HepG2 (cell line): ENCODE results near the gene HHIPL1. TPM values are rescaled to one million over a fixed set of nuclear protein-coding genes. Genes with fewer than 3 reads are reported as not detected.

ENCODE experiments used
- FOXA1 ChIP-seq, 2 experiments: fragments of 450-650 bp in 1 of 2; sonication (generic) in 1 of 2; formaldehyde crosslinking in 1 of 2; IDR thresholded peaks; 2 replicates each; pipeline versions ENCODE4 v1.4.0 to v1.6.1; 2016 to 2020; ENCODE audit warnings: missing genetic modification reagents in 1 of 2
- HINFP ChIP-seq: sonication (generic); formaldehyde crosslinking; IDR thresholded peaks from 2 replicates; pipeline ENCODE4 v1.4.0; 2020; ENCODE audit warnings: low read depth, mild to moderate bottlenecking, missing genetic modification reagents
- NR2C2 ChIP-seq: sonication (generic); formaldehyde crosslinking; IDR thresholded peaks from 2 replicates; pipeline ENCODE4 v1.4.0; 2020; ENCODE audit warnings: missing genetic modification reagents, mild to moderate bottlenecking, moderate library complexity, borderline replicate concordance
- SALL1 ChIP-seq: sonication (generic); formaldehyde crosslinking; IDR thresholded peaks from 2 replicates; pipeline ENCODE4 v1.8.0; 2022; ENCODE audit warnings: mild to moderate bottlenecking, missing genetic modification reagents
- SRY ChIP-seq: sonication (generic); formaldehyde crosslinking; IDR thresholded peaks from 2 replicates; pipeline ENCODE4 v1.8.0; 2022; ENCODE audit warnings: mild to moderate bottlenecking, missing genetic modification reagents
- XRCC5 ChIP-seq: fragments of 200-400 bp; formaldehyde crosslinking; optimal IDR thresholded peaks from 2 replicates; pipeline ENCODE3; 2017; ENCODE audit warnings: mild to moderate bottlenecking, low read length
- ZBTB7B ChIP-seq: sonication (generic); formaldehyde crosslinking; IDR thresholded peaks from 2 replicates; pipeline ENCODE4 v1.4.0; 2020; ENCODE audit warnings: missing genetic modification reagents
- ZC3H4 ChIP-seq: sonication (generic); formaldehyde crosslinking; IDR thresholded peaks from 2 replicates; pipeline ENCODE4 v1.4.0; 2020; ENCODE audit warnings: missing genetic modification reagents, borderline replicate concordance
- ZNF274 ChIP-seq: sonication (generic); formaldehyde crosslinking; IDR thresholded peaks from 2 replicates; pipeline ENCODE4 v1.5.1; 2020; ENCODE audit warnings: mild to moderate bottlenecking, missing genetic modification reagents
- ZNF317 ChIP-seq: sonication (generic); formaldehyde crosslinking; IDR thresholded peaks from 2 replicates; pipeline ENCODE4 v1.5.0; 2020; ENCODE audit warnings: mild to moderate bottlenecking, missing genetic modification reagents
- ZNF318 ChIP-seq: sonication (generic); formaldehyde crosslinking; IDR thresholded peaks from 2 replicates; pipeline ENCODE4 v1.4.0; 2020; ENCODE audit warnings: mild to moderate bottlenecking, missing genetic modification reagents
- ZNF446 ChIP-seq: sonication (generic); formaldehyde crosslinking; IDR thresholded peaks from 2 replicates; pipeline ENCODE4 v1.5.0; 2020; ENCODE audit warnings: mild to moderate bottlenecking, missing genetic modification reagents
- ZNF572 ChIP-seq: sonication (generic); formaldehyde crosslinking; IDR thresholded peaks from 2 replicates; pipeline ENCODE4 v1.5.1; 2020; ENCODE audit warnings: mild to moderate bottlenecking, missing genetic modification reagents
- ZNF670 ChIP-seq: sonication (generic); formaldehyde crosslinking; IDR thresholded peaks from 2 replicates; pipeline ENCODE4 v1.8.0; 2022; ENCODE audit warnings: mild to moderate bottlenecking, missing genetic modification reagents, borderline replicate concordance
- ZNF775 ChIP-seq: sonication (generic); formaldehyde crosslinking; IDR thresholded peaks from 2 replicates; pipeline ENCODE4 v1.4.0; 2020; ENCODE audit warnings: missing genetic modification reagents, mild to moderate bottlenecking, moderate library complexity, borderline replicate concordance
- polyA plus RNA-seq, 8 experiments: library from polyadenylated mRNA; depleted of rRNA in 3 of 8; stranded (reverse) in 7 of 8; unstranded in 1 of 8; fragments of >200 nt; fragmentation: Illumina TruSeq in 4 of 8; extraction: Trizol in 4 of 8; gene quantifications; 2 replicates each; pipeline versions ENCODE4 v1.2.1 to v1.2.3, GENCODE V29; 2011 to 2016; ENCODE audit warnings: low read depth in 4 of 8, missing spikeins in 1 of 8, mixed read lengths in 1 of 8; ENCODE audit not compliant: insufficient read depth in 1 of 8
- total RNA-seq, 5 experiments: library from RNA; depleted of rRNA; stranded (reverse); fragments of >200 nt; fragmentation: Illumina TruSeq; extraction: Trizol; gene quantifications; 2 replicates each; pipeline ENCODE4 v1.2.3, GENCODE V29; 2016; ENCODE audit warnings: low read depth in 1 of 5
- TF ChIP-seq, protein P1 (sequence below): sonication (generic); formaldehyde crosslinking; IDR thresholded peaks from 2 replicates; pipeline ENCODE4 v1.4.0; 2020; ENCODE audit warnings: missing genetic modification reagents

The HHIPL1 gene
- total and polyA plus RNA-seq, 2 of the 13 experiments (the other 11 are each of a cell fraction or from before 2014, with no cell fraction given), result not detected

DNA sequence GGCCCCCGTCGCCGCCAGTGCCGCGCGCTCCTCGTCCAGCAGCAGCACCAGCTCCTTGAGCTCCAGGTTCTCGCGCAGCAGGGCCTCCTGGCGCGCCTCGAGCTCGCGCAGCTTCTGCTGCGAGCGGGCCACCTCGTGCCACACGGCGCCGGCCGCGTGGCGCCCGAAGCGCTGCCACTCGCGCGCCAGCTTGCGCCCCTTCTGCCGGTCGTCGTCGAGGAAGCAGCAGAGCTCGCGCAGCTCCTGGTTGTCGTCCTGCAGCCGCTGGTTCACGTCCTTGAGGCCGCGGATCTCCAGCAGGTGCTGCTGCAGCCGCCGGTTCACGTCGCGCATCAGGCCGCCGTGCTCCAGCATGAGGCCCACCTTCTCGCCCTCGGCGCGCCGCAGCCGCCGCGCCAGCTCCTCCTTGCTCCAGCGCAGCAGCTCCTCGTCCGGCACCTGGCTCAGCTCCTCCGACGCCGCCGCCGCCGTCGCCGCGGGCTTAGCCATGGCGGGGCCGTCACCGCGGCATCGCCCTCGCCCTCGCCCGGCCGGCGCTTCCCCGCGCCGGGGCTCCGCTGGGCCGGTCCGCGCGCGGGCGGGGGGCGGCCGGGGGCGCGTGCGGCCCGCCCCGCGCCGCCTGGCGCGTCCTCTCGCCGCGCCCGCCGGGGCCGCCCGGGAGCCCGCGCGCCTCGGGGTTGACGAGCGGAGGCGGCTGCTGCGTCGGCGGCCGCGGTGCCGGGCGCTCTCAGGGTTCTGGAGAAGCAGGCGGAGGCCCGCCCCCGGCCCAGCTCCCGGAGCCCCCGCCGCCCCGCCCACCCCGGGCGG, 41.3 kb upstream of the HHIPL1 start, which contains the start of gene CCDC85C (continued):
- TF ChIP-seq ZNF318 (CRISPR knock-in tag), result peak; percentile 99
- TF ChIP-seq ZC3H4 (CRISPR knock-in tag), result no peak
- peak; percentile 12 for TF ChIP-seq XRCC5
- TF ChIP-seq ZNF572, result no peak
- no peak for TF ChIP-seq FOXA1 (IDR thresholded peaks at IDR 0.05)
- 0 out of 2 replicates have a peak, but pooled peaks have one; percentile 9 for TF ChIP-seq FOXA1 (CRISPR knock-in tag; IDR thresholded peaks at IDR 0.05)
- no peak for TF ChIP-seq ZBTB7B (CRISPR knock-in tag)
- no peak for TF ChIP-seq ZNF775 (CRISPR knock-in tag)
- peak; percentile 96 for TF ChIP-seq SRY (CRISPR knock-in tag)
- peak; percentile 40; the same call in 1 of the 2 replicates for TF ChIP-seq NR2C2 (CRISPR knock-in tag)
- TF ChIP-seq, protein P1, sequence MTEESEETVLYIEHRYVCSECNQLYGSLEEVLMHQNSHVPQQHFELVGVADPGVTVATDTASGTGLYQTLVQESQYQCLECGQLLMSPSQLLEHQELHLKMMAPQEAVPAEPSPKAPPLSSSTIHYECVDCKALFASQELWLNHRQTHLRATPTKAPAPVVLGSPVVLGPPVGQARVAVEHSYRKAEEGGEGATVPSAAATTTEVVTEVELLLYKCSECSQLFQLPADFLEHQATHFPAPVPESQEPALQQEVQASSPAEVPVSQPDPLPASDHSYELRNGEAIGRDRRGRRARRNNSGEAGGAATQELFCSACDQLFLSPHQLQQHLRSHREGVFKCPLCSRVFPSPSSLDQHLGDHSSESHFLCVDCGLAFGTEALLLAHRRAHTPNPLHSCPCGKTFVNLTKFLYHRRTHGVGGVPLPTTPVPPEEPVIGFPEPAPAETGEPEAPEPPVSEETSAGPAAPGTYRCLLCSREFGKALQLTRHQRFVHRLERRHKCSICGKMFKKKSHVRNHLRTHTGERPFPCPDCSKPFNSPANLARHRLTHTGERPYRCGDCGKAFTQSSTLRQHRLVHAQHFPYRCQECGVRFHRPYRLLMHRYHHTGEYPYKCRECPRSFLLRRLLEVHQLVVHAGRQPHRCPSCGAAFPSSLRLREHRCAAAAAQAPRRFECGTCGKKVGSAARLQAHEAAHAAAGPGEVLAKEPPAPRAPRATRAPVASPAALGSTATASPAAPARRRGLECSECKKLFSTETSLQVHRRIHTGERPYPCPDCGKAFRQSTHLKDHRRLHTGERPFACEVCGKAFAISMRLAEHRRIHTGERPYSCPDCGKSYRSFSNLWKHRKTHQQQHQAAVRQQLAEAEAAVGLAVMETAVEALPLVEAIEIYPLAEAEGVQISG, result peak; percentile 82
- no peak for TF ChIP-seq ZNF317 (CRISPR knock-in tag)
- TF ChIP-seq ZNF446, result peak; percentile 96
- peak; percentile 88; the same call in 1 of the 2 replicates for TF ChIP-seq ZNF670 (CRISPR knock-in tag)
- no peak; the same call in 1 of the 2 replicates for TF ChIP-seq HINFP (CRISPR knock-in tag)
- peak; percentile 94 for TF ChIP-seq SALL1 (CRISPR knock-in tag)
- peak; percentile 81; the same call in 1 of the 2 replicates for TF ChIP-seq ZNF274 (CRISPR knock-in tag)
